OCI-LY7 (cell line): Measurements from ENCODE around the gene RAB11FIP5. TPM values are rescaled to one million over a fixed set of nuclear protein-coding genes. Genes with fewer than 3 reads are reported as not detected.

Source experiments
- BruUV-seq: library from RNA; stranded (reverse); fragments of 400-500 nt; replicated peaks from 2 replicates; lab custom pipeline; 2021; lab: Mats Ljungman, UMichigan
- CTCF ChIA-PET: fragments of 300-600 bp; sonication (Branson Sonifier 250); formaldehyde crosslinking; loops from one replicate; lab custom pipeline; 2022; ENCODE audit warnings: antibody characterized with exemption; ENCODE audit not compliant: unreplicated experiment; lab: Charles Lee
- POLR2A ChIA-PET: fragments of 300-600 bp; sonication (Branson Sonifier 250); formaldehyde crosslinking; loops from one replicate; lab custom pipeline; 2022; ENCODE audit warnings: antibody characterized with exemption; lab: Charles Lee
- DNase-seq: peaks from one replicate; pipeline ENCODE4 v3.0.0-alpha.2; 2015; ENCODE audit warnings: low spot score
- H2AFZ ChIP-seq: fragments of 200-600 bp; sonication (generic), shearing (Covaris generic); 2 replicates; pipeline ENCODE4 v1.6.1; 2014; ENCODE audit warnings: mild to moderate bottlenecking, antibody characterized with exemption, low read length, moderate library complexity
- H3K27ac ChIP-seq: fragments of 200-600 bp; sonication (generic); 2 replicates; pipeline ENCODE4 v1.5.1; 2014; ENCODE audit warnings: mixed run types, low read depth, mild to moderate bottlenecking, moderate library complexity, low read length, inconsistent platforms; ENCODE audit not compliant: poor library complexity, severe bottlenecking
- H3K36me3 ChIP-seq: fragments of 200-600 bp; sonication (generic); 2 replicates; pipeline ENCODE4 v1.6.1; 2014; ENCODE audit warnings: mild to moderate bottlenecking, antibody characterized with exemption, low read length, moderate library complexity, mixed read lengths; ENCODE audit not compliant: insufficient read depth
- H3K4me1 ChIP-seq: fragments of 200-600 bp; sonication (generic); 2 replicates; pipeline ENCODE4 v1.5.1; 2014; ENCODE audit warnings: mild to moderate bottlenecking, low read length; ENCODE audit not compliant: insufficient read depth, poor library complexity, severe bottlenecking
- H3K4me2 ChIP-seq: fragments of 200-600 bp; sonication (generic); 2 replicates; pipeline ENCODE4 v1.6.1; 2014; ENCODE audit warnings: mild to moderate bottlenecking, low read length
- H3K4me3 ChIP-seq: fragments of 200-600 bp; sonication (generic); 2 replicates; pipeline ENCODE4 v1.5.1; 2014; ENCODE audit warnings: mild to moderate bottlenecking, low read depth, low read length; ENCODE audit not compliant: poor library complexity, severe bottlenecking
- H3K79me2 ChIP-seq: fragments of 200-600 bp; sonication (generic); 2 replicates; pipeline ENCODE4 v1.6.1; 2016; ENCODE audit warnings: low read depth, mild to moderate bottlenecking, low read length, moderate library complexity, mixed read lengths; ENCODE audit not compliant: insufficient read depth
- H3K9me2 ChIP-seq: fragments of 200-600 bp; sonication (generic); 2 replicates; pipeline ENCODE4 v1.6.1; 2016; ENCODE audit warnings: mild to moderate bottlenecking, low read length, mixed read lengths; ENCODE audit not compliant: insufficient read depth
- H3K9me3 ChIP-seq: fragments of 200-600 bp; sonication (generic); 2 replicates; pipeline ENCODE4 v1.6.1; 2014; ENCODE audit warnings: mild to moderate bottlenecking, mixed run types, low read length, mixed read lengths
- H4K20me1 ChIP-seq: fragments of 200-600 bp; sonication (generic); 2 replicates; pipeline ENCODE4 v1.6.1; 2014; ENCODE audit warnings: mild to moderate bottlenecking, antibody characterized with exemption, low read length, moderate library complexity, mixed read lengths; ENCODE audit not compliant: insufficient read depth
- EZH2phosphoT487 ChIP-seq: fragments of 200-600 bp; sonication (generic); IDR thresholded peaks from 2 replicates; pipeline ENCODE4 v1.6.1; 2018; ENCODE audit warnings: low read depth, borderline replicate concordance, mild to moderate bottlenecking, mixed run types, antibody characterized with exemption, low read length, moderate library complexity, mixed read lengths
- intact Hi-C: fragments of 100-400 bp; cut with micrococcal nuclease; formaldehyde crosslinking; loops from one replicate; pipeline ENCODE4 v1.10.0; 2022; ENCODE audit not compliant: unreplicated experiment
- total RNA-seq, 2 experiments: library from RNA; depleted of rRNA in 1 of 2; stranded (reverse); fragments of >200 nt in 1 of 2; shearing (Covaris generic) in 1 of 2; gene quantifications; 2 replicates each; pipeline ENCODE4 v1.2.3, GENCODE V29; 2014 to 2022
- TF ChIP-seq, protein P1 (sequence below): fragments of 200-600 bp; sonication (generic); conservative IDR thresholded peaks from 2 replicates; pipeline ENCODE4 v1.5.1; 2014; ENCODE audit warnings: mild to moderate bottlenecking, antibody characterized with exemption, low read length, moderate library complexity, mixed read lengths

RAB11FIP5 gene
- total RNA-seq, 2 experiments from 2014 or later, result 0.13 TPM; not detected in 1

DNA sequence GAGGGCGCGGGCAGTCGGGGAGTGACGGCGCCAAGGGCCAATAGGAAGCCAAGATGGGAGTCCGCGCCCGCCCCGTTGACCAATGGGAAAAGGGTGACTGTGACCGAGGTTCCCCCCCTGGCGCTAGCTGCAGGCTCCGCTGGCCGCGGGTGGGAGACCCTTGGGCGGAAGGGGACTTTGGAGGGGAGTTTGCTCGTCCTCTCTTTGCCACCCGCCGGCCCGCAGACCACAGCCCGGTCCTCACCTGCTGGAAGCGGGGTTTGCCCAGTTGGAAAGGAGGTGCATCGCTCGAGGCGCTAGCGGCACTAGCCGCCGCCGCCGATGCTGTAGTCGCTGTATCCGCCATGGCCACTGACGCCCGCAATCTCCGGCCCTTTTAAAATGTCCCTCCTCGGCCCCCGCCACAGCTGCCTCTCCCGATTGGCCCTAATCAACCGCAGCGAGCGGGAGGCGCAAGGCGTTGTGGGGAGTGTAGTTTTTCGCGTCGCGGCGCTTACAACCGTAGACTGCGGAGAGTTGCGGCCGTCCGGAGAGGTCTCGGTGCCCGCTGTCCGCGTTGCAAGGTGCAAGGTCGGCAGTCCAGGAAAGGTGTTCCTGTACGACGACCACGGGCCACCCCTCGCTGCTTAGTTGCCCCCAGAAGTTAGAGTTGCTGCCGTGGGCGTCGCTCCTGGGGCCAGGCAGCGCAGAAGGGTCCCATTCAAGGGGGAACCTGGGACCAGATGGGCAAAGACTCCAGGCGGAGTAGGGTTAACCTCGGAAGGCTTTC is 41.2 kb downstream of the RAB11FIP5 start, which contains the start of gene SFXN5:
Gene SFXN5, minus strand, starts transcription at position 353 of the 769 bp plus-strand sequence. Its CDS starts 7 bp downstream, at position 346.
- H3K4me3 ChIP-seq, result peak within 1 kb of the TSS; percentile 82
- peak within 1 kb of the TSS; percentile 59 for H3K27ac ChIP-seq
- peak within 1 kb of the TSS; percentile 95 for H3K4me2 ChIP-seq
- DNase-seq, result peak; percentile 93
- BruUV-seq, result no TSS peak
- intact Hi-C loops, result loop anchor here (5.0 kb wide), 1 partner anchor 211 kb away; the partner anchor contains the start of gene FBXO41
- ChIA-PET POLR2A (no interaction called here), CTCF (no interaction called here)
- H2AFZ ChIP-seq, result peak within 1 kb of the TSS; percentile 78
- no peaks in the 10 kb centered on the region for H3K9me3 ChIP-seq
- H3K79me2 ChIP-seq, result no peaks in the 10 kb centered on the region
- H3K9me2 ChIP-seq, result no peaks in the 10 kb centered on the region
- peaks cover 8% of the 10 kb centered on the region for H3K4me1 ChIP-seq
- H3K36me3 ChIP-seq, result no peaks in the 10 kb centered on the region
- no peak for TF ChIP-seq EZH2phosphoT487
- H4K20me1 ChIP-seq, result no peaks in the 10 kb centered on the region

DNA sequence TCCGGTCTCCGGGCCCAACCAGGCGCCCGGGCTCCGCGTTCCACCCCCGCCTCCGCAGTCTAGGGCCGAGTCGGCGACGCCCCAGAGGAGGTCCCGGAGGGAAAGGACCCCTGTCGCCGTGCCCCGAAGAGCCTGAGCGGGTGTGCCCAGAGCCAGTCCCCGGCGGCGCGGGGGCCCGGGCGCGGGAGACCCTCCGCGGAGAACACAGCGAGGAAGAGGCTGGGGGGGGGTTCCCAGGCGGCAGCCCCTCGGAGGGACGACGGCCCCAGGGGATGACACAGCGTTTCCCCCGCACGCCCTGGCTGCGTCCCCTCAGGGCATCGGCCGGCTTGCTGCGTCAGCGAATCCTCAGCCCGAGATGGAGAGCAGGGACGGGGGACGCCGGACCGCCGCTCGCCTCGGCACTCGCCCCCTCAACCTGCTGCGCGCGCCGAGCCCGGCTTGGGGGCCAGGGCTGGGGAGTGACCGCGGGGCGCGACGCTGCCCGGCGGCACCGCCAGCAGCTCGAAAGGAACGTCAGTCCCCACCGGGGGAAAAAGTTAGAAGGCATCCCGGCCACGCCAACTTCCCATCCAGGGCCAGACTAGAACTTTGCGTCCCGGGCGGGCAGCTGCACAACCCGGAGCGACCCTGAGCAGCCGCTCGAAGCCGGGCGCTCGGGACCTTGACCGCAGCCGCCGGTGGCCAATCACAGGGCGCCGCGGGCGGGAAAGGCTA is 41.9 kb downstream of the RAB11FIP5 start:
- ChIA-PET CTCF (no interaction called here), POLR2A (no interaction called here)
- Histone ChIP-seq H3K9me3 (no peaks in the 10 kb centered on the region), H4K20me1 (no peaks in the 10 kb centered on the region), H3K9me2 (no peaks in the 10 kb centered on the region), H3K27ac (no peak overlapping the region), H2AFZ (peak overlapping the region; percentile 78), H3K4me3 (peak overlapping the region; percentile 82), H3K79me2 (no peaks in the 10 kb centered on the region), H3K36me3 (no peaks in the 10 kb centered on the region), H3K4me2 (peak overlapping the region; percentile 95), H3K4me1 (peaks cover 8% of the 10 kb centered on the region)
- intact Hi-C loops, result loop anchor here (5.0 kb wide), 1 partner anchor 212 kb away; the partner anchor contains the start of gene FBXO41
- no peak for DNase-seq
- no TSS peak for BruUV-seq
- TF ChIP-seq, protein P1, sequence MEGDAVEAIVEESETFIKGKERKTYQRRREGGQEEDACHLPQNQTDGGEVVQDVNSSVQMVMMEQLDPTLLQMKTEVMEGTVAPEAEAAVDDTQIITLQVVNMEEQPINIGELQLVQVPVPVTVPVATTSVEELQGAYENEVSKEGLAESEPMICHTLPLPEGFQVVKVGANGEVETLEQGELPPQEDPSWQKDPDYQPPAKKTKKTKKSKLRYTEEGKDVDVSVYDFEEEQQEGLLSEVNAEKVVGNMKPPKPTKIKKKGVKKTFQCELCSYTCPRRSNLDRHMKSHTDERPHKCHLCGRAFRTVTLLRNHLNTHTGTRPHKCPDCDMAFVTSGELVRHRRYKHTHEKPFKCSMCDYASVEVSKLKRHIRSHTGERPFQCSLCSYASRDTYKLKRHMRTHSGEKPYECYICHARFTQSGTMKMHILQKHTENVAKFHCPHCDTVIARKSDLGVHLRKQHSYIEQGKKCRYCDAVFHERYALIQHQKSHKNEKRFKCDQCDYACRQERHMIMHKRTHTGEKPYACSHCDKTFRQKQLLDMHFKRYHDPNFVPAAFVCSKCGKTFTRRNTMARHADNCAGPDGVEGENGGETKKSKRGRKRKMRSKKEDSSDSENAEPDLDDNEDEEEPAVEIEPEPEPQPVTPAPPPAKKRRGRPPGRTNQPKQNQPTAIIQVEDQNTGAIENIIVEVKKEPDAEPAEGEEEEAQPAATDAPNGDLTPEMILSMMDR, result no peak
- TF ChIP-seq EZH2phosphoT487, result no peak

DNA sequence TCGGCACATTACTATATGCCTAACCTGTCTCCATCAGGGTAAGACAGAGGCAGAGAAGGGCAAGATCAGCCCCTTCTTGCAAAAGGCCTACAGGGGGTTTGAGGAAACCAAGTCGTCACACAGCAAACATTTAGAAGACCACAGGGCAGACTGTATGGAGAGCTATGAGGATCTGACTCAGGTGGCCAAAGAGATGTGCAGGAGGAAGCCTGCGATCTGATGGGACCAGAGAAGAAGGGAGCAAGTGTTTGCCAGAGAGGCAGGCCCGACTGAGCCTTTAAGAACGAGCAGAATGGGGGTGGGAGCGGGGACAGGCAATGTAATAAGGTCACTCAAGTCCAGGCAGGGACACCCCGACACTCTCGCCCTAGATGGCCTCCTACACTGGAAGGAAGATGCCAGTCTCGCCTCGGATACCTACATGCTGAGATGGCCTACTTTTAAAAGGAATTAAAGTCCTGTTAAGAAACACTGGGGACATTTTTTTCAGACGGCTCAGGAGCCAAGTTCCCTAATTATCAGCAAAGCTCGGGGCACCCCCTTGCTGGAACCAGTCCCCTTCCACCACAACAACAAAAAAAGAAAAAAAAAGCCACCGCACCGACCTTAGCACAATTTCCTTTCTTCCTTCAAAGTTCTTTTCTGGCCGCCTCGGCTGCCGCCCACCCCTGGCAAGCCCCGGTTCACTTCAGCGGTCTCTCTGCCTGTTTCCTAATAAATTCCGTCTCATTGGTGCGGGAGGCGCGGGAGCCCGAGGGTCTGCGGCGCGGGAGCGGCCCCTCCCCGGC is 42.7 kb downstream of the RAB11FIP5 start:
- CTCF ChIA-PET, result no interaction called here
- POLR2A ChIA-PET, result no interaction called here

More for the DNA sequence above, 42.7 kb downstream of the RAB11FIP5 start:
- TF ChIP-seq, protein P1, result no peak
- TF ChIP-seq EZH2phosphoT487, result no peak
- no peak overlapping the region for H3K27ac ChIP-seq
- peak overlapping the region; percentile 78; the same call in 1 of the 2 replicates for H2AFZ ChIP-seq
- H3K79me2 ChIP-seq, result no peaks in the 10 kb centered on the region
- BruUV-seq, result TSS peak; percentile 61
- no peaks in the 10 kb centered on the region for H3K9me2 ChIP-seq
- no peaks in the 10 kb centered on the region for H4K20me1 ChIP-seq
- H3K4me2 ChIP-seq, result peak overlapping the region; percentile 95
- no peaks in the 10 kb centered on the region for H3K36me3 ChIP-seq
- H3K4me3 ChIP-seq, result peak overlapping the region; percentile 82
- H3K4me1 ChIP-seq, result peaks cover 8% of the 10 kb centered on the region
- no peaks in the 10 kb centered on the region for H3K9me3 ChIP-seq
- intact Hi-C loops, result loop anchor here (5.0 kb wide), 1 partner anchor 212 kb away; the partner anchor contains the start of gene FBXO41
- DNase-seq, result no peak
